ENCODE results near the gene TCEAL2. TPM values are rescaled to one million over a fixed set of nuclear protein-coding genes. Genes with fewer than 3 reads are reported as not detected.

Gene TCEAL2
- total and polyA plus RNA-seq, 2 of the 8 experiments (the other 6 are each of a cell fraction or from before 2014, with no cell fraction given) = 15.1 TPM; not detected in 1

GRCh38 chrX:102115748-102116147 is 9.7 kb upstream of the TCEAL2 start:
- ChIA-PET POLR2A (ENCODE audit: partially characterized antibody) (no interaction called here), CTCF (ENCODE audit: partially characterized antibody) (interaction anchor here (2.1 kb wide), 1 partner anchor 14 kb away, joined by 4 read pairs; no protein-coding TSS in a partner anchor)
- Histone ChIP-seq H3K27me3 (replicated peaks in 1 of 4; ENCODE audit: control insufficient read depth in 3 of 4, extremely low read depth in 1 of 4, insufficient read depth in 3 of 4, low read length in 3 of 4) (no peaks in the 10 kb centered on the region), H2AK5ac (ENCODE audit: low read depth, low read length) (no peak overlapping the region), H3K9ac (replicated peaks in 1 of 4; ENCODE audit: extremely low read depth in 1 of 4, low read depth in 3 of 4, low read length in 3 of 4) (no peak overlapping the region), H3K79me1 (ENCODE audit: low read depth, low read length) (no peaks in the 10 kb centered on the region), H3K4me3 (ENCODE audit: extremely low read depth in 1 of 4, insufficient read depth in 2 of 4, low read depth in 3 of 4, low read length in 4 of 4) (no peak overlapping the region), H2AFZ (ENCODE audit: low read length) (no peak overlapping the region), H3K23me2 (ENCODE audit: low read depth, low read length) (no peaks in the 10 kb centered on the region), H3K18ac (ENCODE audit: extremely low read depth, low read length) (no peak overlapping the region), H2BK120ac (replicated peaks; ENCODE audit: low read depth, low read length) (no peak overlapping the region), H2BK20ac (ENCODE audit: low read length) (no peak overlapping the region), H3K4ac (replicated peaks; ENCODE audit: insufficient read length, low read depth, low read length) (no peak overlapping the region), H3K56ac (replicated peaks; ENCODE audit: insufficient read length, low read depth, low read length) (no peak overlapping the region), H3K23ac (ENCODE audit: insufficient read length) (no peak overlapping the region), H2BK5ac (ENCODE audit: low read depth, low read length) (no peak overlapping the region), H4K91ac (replicated peaks; ENCODE audit: insufficient read length, low read length) (no peak overlapping the region), H3K14ac (ENCODE audit: insufficient read length) (no peak overlapping the region), H3K9me3 (ENCODE audit: insufficient read depth in 2 of 2, low read depth in 1 of 2, low read length in 1 of 2) (peaks cover 11 to 33% of the 10 kb centered on the region in 2 experiments; a peak in 3 of 4 replicates), H3K27ac (ENCODE audit: low read depth, low read length) (no peak overlapping the region), H3K79me2 (ENCODE audit: control insufficient read depth in 1 of 2, insufficient read depth in 2 of 2, low read length in 2 of 2) (no peaks in the 10 kb centered on the region), H2BK12ac (ENCODE audit: low read depth, low read length) (no peak overlapping the region), H3K4me1 (replicated peaks in 1 of 4; ENCODE audit: control insufficient read depth in 3 of 4, insufficient read depth in 4 of 4, low read length in 3 of 4) (no peaks in the 10 kb centered on the region), H3K4me2 (ENCODE audit: insufficient read depth in 1 of 2, low read depth in 2 of 2, low read length in 2 of 2) (no peak overlapping the region), H2BK15ac (ENCODE audit: low read length) (no peak overlapping the region), H4K8ac (ENCODE audit: extremely low read depth, insufficient read depth, low read length) (no peak overlapping the region), H4K5ac (ENCODE audit: insufficient read length, low read depth, low read length) (no peak overlapping the region), H4K20me1 (replicated peaks in 1 of 2; ENCODE audit: control insufficient read depth in 1 of 2, insufficient read depth in 2 of 2, low read length in 2 of 2) (no peaks in the 10 kb centered on the region), H3K36me3 (ENCODE audit: control insufficient read depth in 2 of 4, insufficient read depth in 4 of 4, low read length in 3 of 4) (no peaks in the 10 kb centered on the region)
- DNase-seq (ENCODE audit: low read depth in 1 of 2, low spot score in 2 of 2) (no peak), FAIRE-seq (no peak)
- WGBS, 2 experiments (ENCODE audit: extremely low coverage in 1 of 2, insufficient coverage in 1 of 2, insufficient read length in 1 of 2, insufficient replicate concordance in 2 of 2, low coverage in 1 of 2, low lambda C conversion rate in 2 of 2, missing lambda C conversion rate in 1 of 2) = no CpG with 5 or more reads among the region's 2 CpGs
- TF ChIP-seq SIRT6 (IDR thresholded peaks at IDR 0.05; ENCODE audit: low read length) (no peak), CBX5 (IDR thresholded peaks at IDR 0.05; ENCODE audit: low read depth, low read length) (no peak), ZNF274 (IDR thresholded peaks at IDR 0.05; ENCODE audit: borderline replicate concordance, extremely low read depth, low read length) (no peak), RNF2 (IDR thresholded peaks at IDR 0.05; ENCODE audit: borderline replicate concordance, low read depth, low read length, missing control alignments, poor library complexity, severe bottlenecking) (no peak), CEBPB (IDR thresholded peaks at IDR 0.05; ENCODE audit: low read depth, low read length) (no peak), NANOG (IDR thresholded peaks at IDR 0.05; ENCODE audit: insufficient read depth, low read depth, low read length, poor library complexity, severe bottlenecking) (no peak), SIN3A (conservative IDR thresholded peaks at IDR 0.05 in 1 of 2, IDR thresholded peaks at IDR 0.05 in 1 of 2; ENCODE audit: low read depth in 1 of 2, low read length in 2 of 2) (no peak), SIX5 (IDR thresholded peaks at IDR 0.05; ENCODE audit: low read depth, low read length) (no peak), JUN (IDR thresholded peaks at IDR 0.05; ENCODE audit: low read depth, low read length) (no peak), SRF (IDR thresholded peaks at IDR 0.05; ENCODE audit: low read depth, low read length) (no peak), PHF8 (conservative IDR thresholded peaks at IDR 0.05; ENCODE audit: low read depth, low read length) (no peak), EP300 (IDR thresholded peaks at IDR 0.05; ENCODE audit: borderline replicate concordance in 1 of 2, low read depth in 2 of 2, low read length in 2 of 2) (no peak), GABPA (IDR thresholded peaks at IDR 0.05; ENCODE audit: borderline replicate concordance, insufficient read depth, low read length) (no peak), BACH1 (IDR thresholded peaks at IDR 0.05; ENCODE audit: low read length) (no peak), POLR2A (IDR thresholded peaks at IDR 0.05; ENCODE audit: control extremely low read depth in 1 of 2, low read depth in 2 of 2, low read length in 2 of 2) (no peak)

Data from H1 (cell line).